Jurkat, Clone E6-1 (cell line): ENCODE results near the gene AK4.

Experiments
- DNase-seq: peaks from one replicate; pipeline ENCODE4 v3.0.0-alpha.2; 2011; ENCODE audit warnings: low read depth, low spot score
- H3K4me3 ChIP-seq: 2 replicates; pipeline ENCODE4 v1.5.1; 2011; ENCODE audit warnings: mild to moderate bottlenecking, low read length, control low read depth, moderate library complexity

The AK4 gene

DNA sequence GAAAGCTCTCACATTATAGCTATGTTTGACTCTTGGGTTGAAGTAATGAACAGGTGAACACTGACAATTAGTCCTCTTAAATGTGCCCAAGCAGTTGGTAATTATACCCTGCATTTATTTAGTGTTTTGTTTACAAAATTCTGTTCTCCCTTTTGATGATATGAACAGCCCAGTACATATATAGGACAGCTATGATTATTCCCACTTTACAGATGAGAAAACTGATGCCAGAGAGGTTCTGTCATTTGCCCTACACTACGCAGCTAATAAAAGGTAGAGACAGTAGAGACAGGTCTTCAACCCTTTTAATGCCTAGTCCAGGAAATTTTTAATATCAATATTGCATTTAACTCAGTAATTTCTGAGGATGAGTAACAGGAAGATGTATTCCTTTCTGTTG lies 115.3 kb downstream of the AK4 start:
- H3K4me3 ChIP-seq, result no peak overlapping the region
- DNase-seq, result no peak

DNA sequence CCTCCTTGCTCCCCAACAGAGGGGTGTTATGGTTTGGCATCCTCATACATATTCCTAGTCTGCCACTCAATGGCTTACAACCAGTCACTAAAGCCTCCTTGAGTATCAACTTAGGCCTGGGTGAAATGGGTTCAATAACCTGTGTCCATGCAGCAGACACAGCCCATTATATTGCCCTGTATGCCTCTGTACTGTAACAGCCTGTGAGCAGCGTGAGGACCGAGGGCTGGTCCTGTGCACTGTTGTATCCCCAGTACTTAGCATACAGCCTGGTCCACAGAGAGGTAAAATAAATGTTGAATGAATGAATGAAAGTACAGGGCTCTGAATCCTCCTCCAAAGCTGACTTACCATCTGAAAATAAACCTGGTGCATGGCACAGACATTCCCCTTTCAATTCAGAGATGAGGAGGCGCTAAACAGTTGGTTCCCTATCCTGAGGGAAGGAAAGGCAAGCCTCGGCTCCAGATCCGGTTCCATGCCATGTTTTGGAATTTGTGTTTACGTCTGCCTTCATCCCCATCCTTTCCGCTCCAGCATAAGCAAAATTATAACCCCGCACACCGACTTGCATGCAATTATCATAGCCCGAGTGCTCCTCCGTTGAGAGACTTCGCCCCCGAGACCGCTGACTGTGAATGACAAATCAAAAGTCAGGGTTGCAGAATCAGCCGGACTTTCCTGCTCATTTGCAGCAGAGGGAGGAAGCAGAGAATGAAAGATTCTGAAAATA lies 116.4 kb downstream of the AK4 start:
- H3K4me3 ChIP-seq, result no peak overlapping the region
- DNase-seq, result no peak

DNA sequence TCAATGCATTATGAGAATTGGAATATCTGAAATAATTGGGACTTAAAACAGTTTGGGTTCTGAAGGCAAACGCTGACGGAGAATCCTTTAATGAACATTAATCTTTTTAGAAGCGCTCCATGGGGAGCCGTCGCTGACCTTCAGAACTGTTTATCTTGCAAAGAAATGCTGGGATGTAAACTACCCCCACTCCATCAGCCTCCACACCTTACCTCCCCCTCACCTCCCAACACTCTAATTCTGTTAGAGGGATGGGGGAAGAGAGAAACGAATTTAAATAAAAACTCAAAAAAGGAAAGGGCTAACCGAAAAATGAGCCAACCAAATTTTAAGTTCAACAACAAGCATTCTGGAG lies 117.3 kb downstream of the AK4 start:
- no peak overlapping the region for H3K4me3 ChIP-seq
- no peak for DNase-seq

DNA sequence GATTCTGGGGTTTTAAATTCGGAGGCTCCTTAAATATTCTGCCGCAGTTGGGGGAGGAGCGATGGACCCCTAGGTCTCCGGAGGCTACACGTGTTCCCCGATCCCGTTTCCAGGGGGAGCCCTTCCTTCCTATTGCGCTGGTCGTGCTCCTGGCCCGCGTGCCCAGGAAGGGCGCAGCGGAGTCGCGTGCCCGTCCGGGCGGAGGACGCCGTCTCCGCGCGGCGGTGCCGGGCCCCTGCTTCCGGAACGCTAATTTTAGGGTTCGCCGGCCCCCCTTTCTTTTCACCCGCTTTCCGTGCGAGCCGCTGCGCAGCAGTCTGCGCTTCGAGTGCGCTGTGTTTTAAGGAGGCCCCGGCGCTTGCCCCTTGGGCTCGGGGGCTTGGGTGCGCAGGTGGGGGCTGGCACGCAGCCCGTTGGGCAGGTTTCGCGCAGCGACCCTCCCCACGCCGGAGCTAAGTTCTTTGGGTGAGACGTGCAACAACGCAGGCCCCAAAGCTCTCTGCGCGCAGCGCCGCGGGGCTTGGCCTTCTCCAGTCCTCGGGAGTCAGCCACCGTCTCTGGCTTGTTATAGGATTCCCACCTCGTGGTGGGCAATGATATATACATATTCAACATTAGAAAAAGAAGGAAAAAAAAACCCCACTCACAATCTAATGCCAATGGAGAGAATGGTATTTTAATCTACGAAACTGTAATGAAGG lies 117.8 kb downstream of the AK4 start:
- DNase-seq, result no peak
- H3K4me3 ChIP-seq, result no peak overlapping the region

DNA sequence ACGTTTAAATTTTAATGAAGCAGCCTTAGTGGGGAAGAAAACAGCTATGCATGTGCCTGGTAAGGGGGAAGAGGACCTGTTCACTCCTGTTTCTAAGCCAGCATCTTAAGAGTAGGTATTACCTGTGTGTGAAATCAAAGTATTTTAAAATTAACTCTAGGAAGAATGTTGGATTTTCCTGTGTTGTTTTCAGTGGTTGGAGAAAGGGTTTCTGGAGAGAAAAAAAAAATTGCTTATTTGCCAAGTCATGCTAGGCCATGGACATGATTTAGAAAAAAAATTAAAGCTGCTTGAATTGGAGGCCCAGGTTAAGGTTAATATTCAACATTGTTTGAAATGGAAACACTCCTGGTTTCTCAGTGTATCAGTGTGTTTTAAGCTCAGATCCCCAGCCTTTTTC lies 118.5 kb downstream of the AK4 start:
- no peak for DNase-seq

DNA sequence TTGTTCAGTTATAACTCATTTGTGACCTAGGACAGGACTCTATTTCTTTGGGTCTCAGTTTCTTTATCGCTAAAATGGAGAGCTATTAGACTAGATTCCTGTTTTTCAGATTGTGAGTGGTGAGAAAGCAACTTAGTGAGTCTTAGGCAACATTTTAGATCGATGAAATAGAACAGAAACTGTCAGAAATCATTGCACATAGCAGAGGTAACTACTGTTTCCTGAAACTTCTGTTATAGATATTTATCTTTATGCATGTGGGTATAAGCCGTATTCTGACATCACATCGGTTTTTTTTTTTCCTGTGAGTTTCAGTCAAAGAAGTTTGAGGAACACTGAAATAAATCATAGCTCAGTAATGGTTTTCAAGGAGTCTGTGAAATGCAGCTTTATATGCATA lies 119.3 kb downstream of the AK4 start:
- DNase-seq, result no peak
- no peak overlapping the region for H3K4me3 ChIP-seq

More for the DNA sequence above, 118.5 kb downstream of the AK4 start:
- no peak overlapping the region for H3K4me3 ChIP-seq

DNA sequence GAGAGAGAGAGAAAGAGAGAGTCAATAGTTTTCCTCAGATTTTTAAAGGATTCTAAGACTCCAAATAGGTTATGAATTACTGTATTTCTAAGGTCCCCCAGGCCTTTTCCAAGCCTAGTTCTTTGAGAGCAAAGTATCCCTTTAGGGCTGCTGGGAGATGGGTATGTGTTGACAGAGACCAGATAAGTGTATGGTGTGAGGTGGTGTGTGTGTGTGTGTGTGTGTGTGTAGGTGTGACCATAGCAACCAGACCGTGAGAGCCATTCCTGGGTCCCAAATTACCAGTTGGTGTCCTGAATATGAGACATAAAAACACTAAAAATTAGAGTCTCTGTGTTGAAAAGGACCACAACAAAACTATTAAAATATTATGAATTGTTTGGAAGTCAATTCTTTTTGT lies 119.7 kb downstream of the AK4 start:
- no peak overlapping the region for H3K4me3 ChIP-seq
- no peak for DNase-seq

DNA sequence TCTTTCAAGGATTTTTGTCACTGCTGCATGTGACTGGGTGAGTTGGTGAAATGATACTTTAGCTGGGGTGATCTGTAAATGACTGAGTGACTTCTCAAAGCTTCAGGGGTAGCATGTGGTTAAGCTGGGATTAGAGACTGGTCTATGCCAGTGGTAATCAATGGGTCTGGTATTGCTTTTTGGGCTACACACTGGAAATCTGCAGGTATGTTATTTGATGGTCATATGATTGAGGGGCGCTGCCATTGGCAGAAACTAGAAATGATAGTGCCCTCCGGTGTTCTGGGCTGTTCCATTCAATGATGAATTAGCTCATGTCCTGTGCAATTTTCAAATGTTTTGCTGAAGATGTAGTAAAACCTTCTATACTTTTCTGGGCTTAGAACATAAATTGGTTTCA lies 121.6 kb downstream of the AK4 start:
- DNase-seq, result no peak
- H3K4me3 ChIP-seq, result no peak overlapping the region

DNA sequence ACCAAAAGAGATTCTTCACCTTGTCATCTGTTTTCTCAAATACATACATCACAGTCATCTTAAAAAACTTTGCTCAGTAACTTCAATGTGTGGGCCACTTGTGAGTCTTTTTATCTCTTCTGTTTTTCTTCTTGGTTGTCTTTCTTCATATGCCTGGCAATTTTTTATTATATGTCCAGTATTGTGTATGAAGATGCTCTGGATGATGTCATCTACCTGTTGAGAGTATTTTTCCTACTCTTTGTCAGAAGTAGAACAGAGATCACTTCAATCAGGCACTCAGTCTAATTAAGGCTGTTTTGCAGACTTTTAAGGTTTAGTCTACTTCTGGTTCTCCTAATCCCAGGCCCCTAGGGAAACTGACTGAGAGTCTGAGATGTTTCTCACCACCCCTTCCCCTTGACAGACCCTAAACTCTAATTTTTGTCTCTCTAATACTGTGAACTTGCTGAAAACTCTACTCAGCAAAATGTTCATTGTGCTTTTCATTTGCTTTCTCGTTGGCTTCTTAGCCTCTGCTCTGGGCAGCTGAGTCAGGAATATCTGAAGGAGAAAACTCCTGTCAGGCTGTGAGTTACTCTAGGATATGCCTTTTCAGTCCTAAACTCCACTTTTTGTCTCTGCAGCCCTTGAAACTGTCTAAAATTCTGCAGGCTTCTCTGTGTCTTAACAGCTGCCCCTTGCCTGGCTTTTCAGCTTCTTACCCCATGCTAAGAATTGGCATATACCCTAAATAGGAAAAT lies 128.4 kb downstream of the AK4 start:
- no peak overlapping the region for H3K4me3 ChIP-seq
- no peak for DNase-seq

DNA sequence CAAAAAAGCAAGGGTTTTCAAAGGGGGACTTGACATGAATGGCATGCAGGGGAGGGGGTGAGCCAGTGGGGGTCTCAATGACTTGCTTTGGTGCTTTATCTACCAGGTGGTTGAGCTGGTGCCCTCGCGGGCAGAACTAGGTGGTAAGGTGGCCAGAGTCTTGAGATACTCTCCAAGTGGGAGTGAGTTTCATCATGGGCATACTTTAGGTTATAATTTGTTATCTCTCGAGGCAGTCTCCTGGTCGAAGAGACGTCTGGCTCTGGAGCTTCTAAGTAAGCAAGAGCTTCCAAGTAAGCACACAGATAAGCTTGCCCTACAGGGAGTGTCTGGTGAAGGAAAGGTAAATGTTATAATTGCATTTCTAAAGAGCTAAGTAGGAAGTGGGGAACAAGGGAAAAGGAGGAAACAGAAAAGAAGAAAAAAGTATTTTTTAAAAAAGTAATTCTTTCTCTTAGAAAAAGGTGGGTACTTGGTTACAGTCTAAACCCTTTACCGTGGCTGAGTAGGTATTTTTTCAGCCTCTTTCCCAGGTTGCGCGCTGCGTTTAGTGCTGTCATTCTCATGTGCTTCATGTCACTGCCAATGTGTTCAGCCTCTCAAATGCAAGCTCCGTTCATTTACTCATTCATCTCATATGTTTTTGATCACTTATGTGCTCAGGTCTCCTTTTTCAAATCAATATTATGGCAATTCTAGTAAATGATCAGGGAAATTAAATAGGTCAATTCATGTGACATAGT lies 129.8 kb downstream of the AK4 start:
- no peak overlapping the region for H3K4me3 ChIP-seq
- no peak for DNase-seq

DNA sequence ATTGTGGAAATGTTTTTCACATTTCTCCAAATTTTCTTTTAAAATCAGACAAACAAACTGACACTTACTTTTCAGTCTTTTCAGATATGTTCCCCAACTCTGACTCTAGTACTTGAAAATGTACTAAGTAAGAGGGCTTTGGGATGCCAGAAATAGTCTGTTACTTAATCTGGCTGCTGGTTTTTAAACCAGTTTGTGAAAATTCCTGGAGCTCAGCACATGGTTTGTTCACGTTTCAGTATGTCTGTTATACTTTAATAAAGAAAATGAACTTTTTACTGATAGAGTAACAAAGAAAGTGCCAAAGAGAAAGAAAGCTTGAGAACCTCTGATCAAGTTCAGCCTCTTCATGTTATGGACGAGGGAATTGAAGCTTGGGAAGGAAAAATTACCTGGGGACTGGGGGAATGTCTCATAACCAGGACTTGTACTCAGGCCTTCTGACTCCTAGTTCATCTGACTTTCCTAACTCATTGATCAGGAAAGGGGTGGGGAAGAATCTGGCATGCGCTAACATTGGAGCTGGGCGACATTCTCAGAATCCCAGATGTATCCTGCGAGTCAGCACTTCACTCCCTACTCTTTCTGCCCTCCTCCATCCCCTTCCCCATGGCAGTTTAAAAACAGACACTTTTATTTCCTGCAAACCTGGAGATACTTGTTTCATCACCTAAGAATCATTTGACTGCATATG lies 130.5 kb downstream of the AK4 start:
- no peak for DNase-seq
- no peak overlapping the region for H3K4me3 ChIP-seq

DNA sequence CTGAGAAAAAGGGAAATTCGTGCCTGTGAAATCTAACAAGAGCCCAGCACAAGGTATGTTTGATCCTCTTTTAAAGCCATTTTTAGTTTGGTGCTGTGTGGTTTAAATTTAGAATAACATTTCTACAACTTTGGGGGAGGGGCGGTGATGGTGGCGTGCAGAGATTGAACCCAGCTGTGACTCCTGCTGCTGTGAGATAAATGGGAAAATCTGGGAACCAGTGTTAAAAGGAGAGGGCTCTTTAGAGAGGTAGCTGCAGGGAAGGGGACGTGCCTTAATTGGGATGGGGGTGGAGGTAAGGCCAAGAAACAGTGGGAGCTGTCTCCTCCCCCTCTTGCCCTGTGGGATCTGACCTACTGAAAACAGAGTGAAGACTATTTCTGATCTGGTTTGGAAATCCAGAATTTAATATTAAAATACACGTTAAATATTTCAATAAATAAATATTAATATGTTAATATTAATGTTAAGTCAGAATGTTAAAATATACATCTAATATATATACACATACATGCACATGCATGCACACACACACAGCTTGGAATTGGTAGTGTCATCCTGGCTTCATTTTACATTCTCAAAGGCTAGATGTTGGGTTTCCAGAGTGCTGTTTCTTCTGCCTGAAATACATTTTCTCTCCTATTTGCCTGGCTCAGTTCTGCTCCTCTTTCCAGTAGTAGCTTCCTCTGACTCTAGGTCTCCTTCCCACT lies 131.2 kb downstream of the AK4 start:
- no peak overlapping the region for H3K4me3 ChIP-seq
- no peak for DNase-seq
